Mesothelial cell of epicardium (in vitro differentiated cells): Measurements from ENCODE around the gene GLRA2. TPM values are rescaled to one million over a fixed set of nuclear protein-coding genes. Genes with fewer than 3 reads are reported as not detected.

Experiments
- DNase-seq, 2 experiments: peaks; one replicate each; pipeline ENCODE4 v3.0.0; 2021; ENCODE audit warnings: low spot score in 2 of 2; ENCODE audit not compliant: unreplicated experiment in 2 of 2
- H3K27ac Mint-ChIP-seq: 2 replicates; pipeline ENCODE4 v1.8.0; 2021; ENCODE audit warnings: mixed read lengths
- H3K27me3 Mint-ChIP-seq: 2 replicates; pipeline ENCODE4 v1.8.0; 2021; ENCODE audit warnings: low read depth, mixed read lengths
- H3K36me3 Mint-ChIP-seq: 2 replicates; pipeline ENCODE4 v1.8.0; 2021; ENCODE audit warnings: mixed read lengths
- H3K4me1 Mint-ChIP-seq: 2 replicates; pipeline ENCODE4 v1.8.0; 2021; ENCODE audit warnings: mixed read lengths
- H3K4me3 Mint-ChIP-seq: 2 replicates; pipeline ENCODE4 v1.8.0; 2021; ENCODE audit warnings: mild to moderate bottlenecking, moderate library complexity, mixed read lengths
- H3K9me3 Mint-ChIP-seq: 2 replicates; pipeline ENCODE4 v1.8.0; 2021; ENCODE audit warnings: mixed read lengths
- CTCF ChIP-seq: fragments of 200-600 bp; sonication (generic); IDR thresholded peaks from one replicate; pipeline ENCODE4 v1.5.0; 2021; ENCODE audit warnings: antibody characterized with exemption; ENCODE audit not compliant: unreplicated experiment
- total RNA-seq: library from RNA; stranded (reverse); gene quantifications from 3 replicates; pipeline ENCODE4 v1.2.1, GENCODE V29; 2021

GLRA2 gene
- total RNA-seq, 1 donor from 2014 or later, result not detected

- Mint-ChIP-seq H3K9me3 (peaks cover 63% of the 10 kb centered on the region), H3K36me3 (no peaks in the 10 kb centered on the region), H3K4me3 (no peak overlapping the region), H3K27me3 (no peaks in the 10 kb centered on the region), H3K27ac (no peak overlapping the region), H3K4me1 (no peaks in the 10 kb centered on the region)
- DNase-seq, result no peak
- no peak for TF ChIP-seq CTCF
These were observed 34.7 kb downstream of the GLRA2 start for GRCh38 chrX:14564058-14564457.

GRCh38 chrX:14573161-14573560 is 43.8 kb downstream of the GLRA2 start:
- Mint-ChIP-seq H3K27me3 (no peaks in the 10 kb centered on the region), H3K36me3 (no peaks in the 10 kb centered on the region), H3K4me1 (no peaks in the 10 kb centered on the region), H3K27ac (no peak overlapping the region), H3K4me3 (no peak overlapping the region), H3K9me3 (peaks cover 30% of the 10 kb centered on the region)
- TF ChIP-seq CTCF, result no peak
- no peak for DNase-seq

- Mint-ChIP-seq H3K27ac (no peak overlapping the region), H3K4me1 (no peaks in the 10 kb centered on the region), H3K36me3 (no peaks in the 10 kb centered on the region), H3K27me3 (no peaks in the 10 kb centered on the region), H3K4me3 (no peak overlapping the region), H3K9me3 (peaks cover 22% of the 10 kb centered on the region)
- DNase-seq, result no peak
- no peak for TF ChIP-seq CTCF
These were observed 51.7 kb downstream of the GLRA2 start for GRCh38 chrX:14581081-14581480.

- peaks cover 36% of the 10 kb centered on the region for H3K9me3 Mint-ChIP-seq
- H3K27ac Mint-ChIP-seq, result no peak overlapping the region
- H3K4me1 Mint-ChIP-seq, result no peaks in the 10 kb centered on the region
- no peaks in the 10 kb centered on the region for H3K36me3 Mint-ChIP-seq
- no peak overlapping the region for H3K4me3 Mint-ChIP-seq
- DNase-seq, result no peak
- no peak for TF ChIP-seq CTCF
- no peaks in the 10 kb centered on the region for H3K27me3 Mint-ChIP-seq
These were observed 55.2 kb downstream of the GLRA2 start for GRCh38 chrX:14584548-14584947.

GRCh38 chrX:14590216-14590615 is 60.9 kb downstream of the GLRA2 start:
- DNase-seq, result no peak
- Mint-ChIP-seq H3K36me3 (no peaks in the 10 kb centered on the region), H3K9me3 (peaks cover 44% of the 10 kb centered on the region), H3K4me3 (no peak overlapping the region), H3K27ac (no peak overlapping the region), H3K27me3 (no peaks in the 10 kb centered on the region), H3K4me1 (no peaks in the 10 kb centered on the region)
- no peak for TF ChIP-seq CTCF

- Mint-ChIP-seq H3K27ac (no peak overlapping the region), H3K27me3 (no peaks in the 10 kb centered on the region), H3K36me3 (no peaks in the 10 kb centered on the region), H3K9me3 (peaks cover 48% of the 10 kb centered on the region), H3K4me1 (no peaks in the 10 kb centered on the region), H3K4me3 (no peak overlapping the region)
- no peak for TF ChIP-seq CTCF
- DNase-seq, result no peak
These were observed 61.5 kb downstream of the GLRA2 start for GRCh38 chrX:14590693-14591424.
